RPMI7951 (cell line): ENCODE data around the gene NRP1. TPM values are rescaled to one million over a fixed set of nuclear protein-coding genes. Genes with fewer than 3 reads are reported as not detected.
"Not testable (repeated sequence)": the region's sequence is repeated elsewhere in the genome, so short reads cannot be mapped to it uniquely, and the experiment has no call there.

Source experiments
- DNase-seq: peaks from one replicate; pipeline ENCODE4 v3.0.0-alpha.2; 2012; ENCODE audit warnings: low read depth
- total RNA-seq: library from RNA; depleted of rRNA; stranded (reverse); fragments of >200 nt; shearing (Covaris generic); gene quantifications from 2 replicates; pipeline ENCODE4 v1.2.3, GENCODE V29; 2014

Gene NRP1
- total RNA-seq, 1 experiment from 2014 or later: 390 TPM

- no peak for DNase-seq
These were observed 183.6 kb downstream of the NRP1 start for GRCh38 chr10:33150889-33151288.

DNA sequence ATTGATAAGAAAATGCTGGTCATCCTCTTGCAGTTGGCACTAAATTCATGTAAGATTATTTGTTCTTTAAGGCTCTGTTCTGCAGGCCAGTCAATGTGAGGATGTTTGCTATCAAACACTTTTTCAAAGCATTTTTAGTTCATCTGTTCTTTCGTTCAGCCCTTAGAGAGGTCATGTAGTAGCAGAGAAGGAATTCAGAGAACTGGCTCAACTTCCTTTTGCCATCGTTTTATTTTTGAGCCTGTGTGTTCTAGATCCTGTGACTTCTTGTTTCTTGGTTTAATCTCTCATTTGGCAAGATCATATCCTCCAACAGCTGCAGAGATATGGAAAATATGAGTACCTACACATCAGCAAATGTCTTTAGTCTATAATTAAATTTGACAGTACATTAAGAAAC is 184.3 kb downstream of the NRP1 start:
- DNase-seq: no peak

GRCh38 chr10:33147013-33147310 is 187.5 kb downstream of the NRP1 start:
- no peak for DNase-seq

DNA sequence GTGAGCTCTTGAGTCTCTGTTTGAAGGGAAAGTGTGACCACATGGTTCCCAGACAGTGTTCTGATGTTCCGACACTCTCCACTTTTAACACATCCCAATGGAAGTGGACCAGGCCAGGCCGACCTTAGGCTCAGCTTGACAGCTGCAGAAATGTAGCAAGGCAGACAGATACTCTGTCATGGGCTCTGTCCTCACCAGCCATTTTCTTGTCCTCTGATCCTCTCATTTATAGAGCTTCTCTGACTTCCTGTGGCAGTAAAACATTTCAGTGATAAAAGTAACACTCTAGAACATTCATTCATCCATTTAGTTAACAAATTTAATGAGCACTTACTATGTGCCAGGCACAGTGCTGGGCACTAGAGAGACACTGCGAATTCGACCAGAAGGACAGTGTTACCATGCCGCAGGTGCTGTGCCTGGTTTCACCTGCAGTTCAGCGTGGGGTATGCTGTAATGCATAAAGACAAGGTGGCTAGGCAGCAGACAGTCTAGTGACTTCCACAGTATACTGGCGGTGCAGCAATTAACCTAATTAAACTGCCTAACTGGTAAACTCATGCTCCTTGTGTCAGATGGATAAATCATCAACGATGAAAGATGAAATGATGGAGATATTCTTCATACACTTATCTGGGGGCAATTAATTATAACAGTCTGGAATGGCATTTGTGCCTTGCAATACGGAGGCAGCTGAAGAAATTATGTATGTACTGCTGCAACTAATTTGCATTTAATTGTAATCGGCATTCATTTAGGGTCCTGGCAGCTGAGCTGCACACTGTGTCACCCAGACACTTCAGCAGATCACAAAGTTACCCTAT is 188.1 kb downstream of the NRP1 start:
- DNase-seq: no peak

DNA sequence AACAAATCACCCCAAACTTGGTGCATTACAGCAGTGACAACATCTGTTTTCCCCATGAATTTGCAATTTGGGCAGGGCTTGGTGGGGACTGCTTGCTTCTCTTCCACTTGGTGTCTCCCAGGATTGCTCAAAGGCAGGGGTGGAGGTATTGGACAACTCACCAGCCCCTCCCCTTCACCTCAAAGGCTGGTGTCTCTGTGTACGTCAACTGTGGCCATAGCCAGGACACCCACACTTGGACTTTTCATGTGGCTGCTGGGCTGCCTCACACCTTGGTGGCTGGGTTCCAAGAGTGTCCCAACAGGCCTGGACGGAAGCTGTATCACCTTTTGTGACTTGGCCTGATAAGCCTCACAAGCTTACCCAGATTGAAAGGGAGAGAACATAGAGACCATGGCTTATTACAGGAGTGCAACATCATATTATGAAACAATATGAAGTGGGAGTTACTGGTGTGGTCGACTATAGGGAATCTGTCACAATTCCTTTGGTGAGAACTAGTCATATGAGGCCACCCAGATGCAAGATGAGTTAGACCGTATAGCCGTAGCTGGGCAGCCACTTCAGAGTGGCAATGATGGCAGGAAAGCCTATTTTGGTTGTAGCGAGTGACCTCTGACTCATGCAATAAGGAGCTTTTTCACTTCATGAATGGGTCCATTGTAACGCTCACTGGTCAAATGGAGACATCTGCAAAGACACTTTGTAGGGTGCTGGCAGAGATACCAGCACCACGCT is 188.8 kb downstream of the NRP1 start:
- DNase-seq: peak; percentile 89

GRCh38 chr10:33143160-33143728 is 191.2 kb downstream of the NRP1 start:
- DNase-seq: peak; percentile 93

DNA sequence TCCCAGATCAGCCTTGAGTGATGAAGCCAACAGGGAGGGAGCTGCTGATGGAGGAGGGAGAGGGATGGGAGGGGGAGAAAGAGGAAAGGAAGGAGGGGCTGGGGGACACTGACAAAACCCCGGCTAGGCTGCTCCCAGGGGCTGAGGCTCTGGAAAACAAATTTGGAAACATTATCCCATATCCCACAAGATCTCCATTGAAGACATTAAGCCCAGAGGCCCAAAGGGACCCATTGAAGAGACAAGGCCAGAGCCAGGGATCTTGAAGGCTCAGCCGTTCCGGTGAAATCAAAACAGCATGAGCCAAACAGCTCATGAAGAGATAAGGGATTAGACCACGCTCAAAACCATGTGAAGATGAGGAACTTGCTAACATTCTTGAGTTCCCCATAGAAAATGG is 192.2 kb downstream of the NRP1 start:
- no peak for DNase-seq

DNA sequence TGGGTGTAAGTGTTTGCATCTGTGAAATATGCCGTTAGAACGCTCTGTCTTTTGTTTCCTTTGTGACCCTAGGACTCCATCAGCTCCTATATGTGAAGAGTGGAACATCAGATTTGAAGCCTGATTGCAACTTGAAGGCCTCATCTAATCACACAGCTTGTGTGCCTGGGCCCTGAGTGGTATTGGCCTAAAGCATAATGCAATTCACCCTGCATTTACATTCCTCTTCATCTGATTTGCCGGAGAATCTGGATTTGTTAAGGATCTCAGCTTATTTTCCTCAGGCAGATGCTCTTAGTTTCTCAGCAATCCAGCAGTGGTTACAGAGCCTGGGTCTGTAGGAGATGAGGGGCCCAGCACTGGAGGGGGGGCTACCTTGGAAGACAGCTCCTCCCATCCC is 193.2 kb downstream of the NRP1 start:
- no peak for DNase-seq

- peak; percentile 33 for DNase-seq
These were observed 195.3 kb downstream of the NRP1 start for GRCh38 chr10:33139181-33139646.

- not testable (repeated sequence) for DNase-seq
These were observed 195.8 kb downstream of the NRP1 start for GRCh38 chr10:33138686-33139085.

DNA sequence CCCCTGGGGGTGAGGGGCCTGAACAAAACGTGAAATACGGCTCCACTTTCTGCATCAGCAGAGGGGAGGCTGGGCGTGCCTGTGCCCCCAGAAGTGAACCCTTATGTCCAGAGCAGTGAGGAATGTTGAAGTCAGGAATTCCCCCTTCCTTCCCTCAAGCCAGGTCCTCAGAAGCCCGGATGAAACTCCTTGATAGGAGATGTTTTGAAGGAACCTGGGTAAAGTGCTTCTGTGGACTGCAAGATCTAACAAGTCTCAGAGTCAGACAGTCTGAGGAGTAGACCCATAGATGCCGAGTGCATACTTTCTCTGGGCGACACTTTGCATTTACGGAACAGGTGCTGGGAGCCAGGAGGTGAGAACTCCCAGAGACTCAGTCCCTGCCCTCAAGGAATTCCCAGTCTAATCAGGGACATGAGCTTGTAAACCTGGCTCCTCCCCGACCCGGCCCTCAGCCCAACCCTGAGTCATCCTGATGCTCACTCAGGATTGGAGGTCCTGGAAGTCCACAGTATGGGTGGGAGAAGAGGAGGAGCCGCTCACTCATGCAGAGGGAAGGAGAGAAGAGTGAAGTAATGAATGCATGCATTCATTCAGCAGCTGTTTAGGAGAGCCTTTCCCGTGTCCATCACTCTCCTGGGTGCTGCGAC is 197.0 kb downstream of the NRP1 start:
- peak; percentile 57 for DNase-seq

DNA sequence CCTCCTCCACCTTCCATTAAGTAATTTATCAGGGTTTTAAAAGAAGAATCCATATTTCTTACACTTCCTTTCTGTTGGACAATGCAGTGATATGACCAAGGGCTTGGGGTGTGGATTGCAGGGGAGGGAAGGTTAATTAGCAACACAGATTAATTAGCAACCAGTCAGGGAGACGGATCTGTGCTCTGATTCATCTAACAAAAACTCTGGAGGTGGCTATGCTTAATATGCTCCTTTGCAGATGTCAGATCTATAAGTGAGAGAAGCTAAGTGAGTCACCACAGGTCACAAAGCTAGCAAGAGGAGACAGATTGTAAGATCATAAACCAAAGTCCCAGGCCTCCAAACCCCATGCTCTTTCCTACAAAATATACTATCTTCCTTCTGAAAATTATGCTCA is 197.7 kb downstream of the NRP1 start:
- DNase-seq: peak; percentile 87

DNA sequence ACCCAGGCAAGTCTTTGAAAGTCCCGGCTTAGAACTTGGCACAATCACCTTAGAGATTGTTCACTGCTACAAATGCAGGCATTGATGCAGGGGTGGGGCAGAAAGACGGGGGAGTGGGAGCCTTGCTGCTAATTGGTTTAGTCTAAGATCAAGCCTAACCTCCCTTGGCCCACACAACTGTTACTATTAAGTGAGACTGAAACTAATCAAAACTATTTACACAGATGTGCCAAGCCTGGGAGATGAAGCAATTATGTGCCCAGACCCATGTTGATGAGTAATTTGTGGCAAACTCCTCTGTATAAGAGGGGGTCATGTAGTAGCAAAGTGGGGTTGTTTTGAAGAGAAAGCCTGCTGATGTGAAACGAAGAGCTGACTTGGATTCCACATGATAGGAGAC is 198.2 kb downstream of the NRP1 start:
- DNase-seq: peak; percentile 87

DNA sequence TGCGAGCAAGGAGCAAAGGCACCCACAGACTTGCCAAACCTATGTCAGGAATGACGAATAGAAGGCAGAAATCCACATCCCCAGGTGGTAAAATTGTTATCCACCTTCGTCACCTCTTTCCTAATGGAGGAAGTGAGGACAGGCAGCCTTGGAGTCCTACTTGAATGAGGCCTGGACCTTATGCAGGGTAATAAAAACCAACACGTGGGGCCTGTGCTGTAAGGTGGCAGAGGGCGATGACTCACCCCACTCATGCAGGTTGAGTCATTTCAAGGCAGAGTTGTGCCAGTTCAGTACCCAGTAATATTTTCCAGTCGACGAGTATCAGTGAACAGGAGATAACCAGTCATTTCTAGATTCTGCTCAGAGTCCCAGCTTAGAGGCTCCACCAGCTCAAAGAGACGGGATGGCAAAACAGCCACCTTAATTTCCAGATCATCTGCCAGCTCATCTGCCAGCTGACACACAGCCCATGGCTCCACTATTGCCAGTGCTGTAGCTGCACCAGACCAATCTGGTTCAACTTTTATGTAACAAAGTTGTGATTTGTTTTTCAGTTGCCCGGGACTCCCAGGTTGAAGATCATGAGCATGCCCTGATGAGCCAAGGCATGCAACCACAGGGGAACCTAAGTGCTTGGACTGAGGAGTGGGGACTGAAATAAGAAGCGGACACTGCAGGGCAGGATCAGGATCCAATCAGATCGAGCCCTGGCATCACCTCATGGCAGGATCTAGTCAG is 200.3 kb downstream of the NRP1 start:
- peak; percentile 97 for DNase-seq

GRCh38 chr10:33133557-33133956 is 200.9 kb downstream of the NRP1 start:
- DNase-seq: peak; percentile 71

GRCh38 chr10:33132626-33133025 is 201.8 kb downstream of the NRP1 start:
- DNase-seq: no peak

DNA sequence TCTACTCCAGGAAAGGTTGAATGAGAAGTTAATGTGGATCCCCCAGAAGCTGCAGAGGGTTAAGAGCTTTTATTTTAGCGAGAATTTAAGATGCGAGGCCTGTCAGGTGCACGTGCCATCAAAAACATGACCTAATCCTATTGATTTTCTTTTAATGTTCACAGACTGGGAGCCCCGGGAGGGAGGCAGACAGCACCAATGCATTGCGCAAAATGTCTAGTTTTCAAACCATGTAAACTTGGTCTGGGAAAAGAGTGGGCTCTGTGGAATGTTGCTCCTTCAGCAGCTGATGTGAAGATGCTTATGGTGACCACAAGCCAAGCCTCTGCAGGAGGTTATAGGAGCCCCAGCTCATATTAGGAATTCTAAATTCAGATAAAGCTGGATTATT is 204.5 kb downstream of the NRP1 start:
- peak; percentile 74 for DNase-seq

DNA sequence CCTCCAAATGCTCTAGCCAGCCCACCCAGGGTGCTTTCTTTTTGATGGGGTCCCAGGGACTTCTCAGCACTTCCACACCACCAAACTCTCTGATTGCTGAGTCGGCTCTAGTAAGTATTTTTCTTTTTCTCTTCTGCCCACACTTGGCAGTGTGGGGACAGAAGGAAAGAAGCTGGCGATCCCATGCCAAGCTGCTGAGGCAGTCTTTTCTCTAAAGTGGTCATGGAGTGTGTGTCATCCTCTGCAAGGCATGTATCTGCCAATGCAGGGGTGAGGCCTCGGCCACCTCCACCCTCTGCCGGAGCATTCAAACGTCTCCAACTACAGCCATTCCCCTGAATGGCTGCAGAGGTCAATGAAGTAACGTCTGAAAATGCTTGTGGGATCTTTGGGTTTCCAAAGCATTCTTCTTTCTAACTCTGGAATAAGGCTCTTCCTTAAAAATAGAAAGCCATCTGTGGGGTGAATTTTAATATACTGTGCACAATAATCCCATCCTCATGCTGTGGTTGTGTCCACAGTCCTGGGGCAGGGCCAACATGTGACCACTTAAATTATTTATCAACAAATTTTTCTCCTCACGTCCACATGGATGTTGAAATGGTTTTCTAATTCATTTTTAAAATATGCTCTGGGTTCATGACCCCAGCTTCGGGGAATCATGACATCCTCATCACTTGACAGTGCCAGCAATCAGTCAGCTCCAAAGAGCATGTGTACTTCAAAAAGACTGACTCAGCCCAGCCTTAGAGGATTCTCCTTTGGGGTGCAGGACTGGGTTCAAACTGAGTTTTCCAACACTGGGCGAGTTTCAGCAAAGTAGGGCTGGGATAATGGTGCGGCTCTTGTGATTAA is 205.1 kb downstream of the NRP1 start:
- peak; percentile 96 for DNase-seq

DNA sequence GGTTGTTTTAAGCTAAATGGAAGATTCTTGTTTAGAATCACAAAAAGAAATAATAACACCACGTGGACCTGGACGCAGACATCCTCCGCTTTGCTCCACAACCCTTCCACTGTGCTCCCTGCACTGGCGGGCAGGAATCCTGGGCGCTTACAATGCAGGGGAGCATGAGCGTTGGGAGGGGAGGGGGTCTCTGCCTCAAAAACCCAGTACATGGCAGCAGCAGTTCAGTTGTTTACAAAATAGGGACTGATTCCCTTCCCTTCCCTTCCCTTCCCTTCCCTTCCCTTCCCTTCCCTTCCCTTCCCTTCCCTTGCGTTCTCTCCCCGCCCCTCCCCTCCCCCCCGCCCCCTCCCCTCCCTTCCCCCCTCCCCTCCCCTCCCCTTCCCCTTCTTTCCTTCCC is 206.8 kb downstream of the NRP1 start:
- DNase-seq: no peak
